IPS-18a (cell line): ENCODE results near the gene CNIH3.

Experiments
- H3K27ac ChIP-seq: one replicate; pipeline ENCODE4 v1.5.1; 2013; ENCODE audit warnings: low read length
- H3K27me3 ChIP-seq: one replicate; pipeline ENCODE4 v1.6.1; 2013; ENCODE audit warnings: mild to moderate bottlenecking, low read length; ENCODE audit not compliant: control insufficient read depth, insufficient read depth
- H3K36me3 ChIP-seq: one replicate; pipeline ENCODE4 v1.6.1; 2013; ENCODE audit warnings: low read depth, low read length; ENCODE audit not compliant: control insufficient read depth
- H3K4me1 ChIP-seq: one replicate; pipeline ENCODE4 v1.6.1; 2013; ENCODE audit warnings: low read depth, low read length; ENCODE audit not compliant: control insufficient read depth
- H3K4me3 ChIP-seq: one replicate; pipeline ENCODE4 v1.5.1; 2013; ENCODE audit warnings: low read length
- H3K9ac ChIP-seq: one replicate; pipeline ENCODE4 v1.6.1; 2013; ENCODE audit warnings: mild to moderate bottlenecking, low read length, moderate library complexity
- H3K9me3 ChIP-seq: one replicate; pipeline ENCODE4 v1.6.1; 2013; ENCODE audit warnings: low read depth, low read length; ENCODE audit not compliant: control insufficient read depth

The CNIH3 gene

DNA sequence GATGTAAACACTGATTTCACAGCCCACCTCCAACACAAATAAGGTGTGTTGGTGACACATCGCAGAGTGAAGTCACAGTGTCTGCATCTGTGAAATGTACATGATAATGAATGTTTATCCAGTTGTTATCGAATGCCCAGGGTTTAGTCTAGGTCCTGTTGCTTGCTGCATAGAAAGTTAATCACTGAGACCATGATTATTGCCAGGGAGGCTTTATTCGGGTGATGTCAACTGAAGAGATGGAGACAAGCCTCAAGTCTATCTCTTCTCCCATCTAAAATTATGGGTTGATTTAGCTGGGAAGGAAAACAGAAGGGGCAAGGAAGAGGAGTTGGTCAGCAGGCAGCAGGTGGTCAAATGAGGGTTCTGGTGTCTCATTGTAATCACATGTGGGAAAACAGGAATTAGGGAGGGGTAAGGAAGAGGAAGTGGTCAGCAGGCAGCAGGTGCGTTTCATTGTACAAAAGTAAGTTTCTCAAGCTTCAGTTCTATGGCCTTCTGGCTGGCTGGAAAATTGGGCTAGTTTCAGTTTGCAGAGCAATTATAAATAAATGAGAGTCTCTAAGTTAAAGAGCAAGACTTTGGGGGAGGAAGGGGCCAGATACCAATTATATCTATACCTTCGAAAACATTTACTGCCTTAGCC, 167.0 kb downstream of the CNIH3 start:
- H3K27me3 ChIP-seq = peaks cover 5% of the 10 kb centered on the region
- H3K9me3 ChIP-seq = no peaks in the 10 kb centered on the region
- H3K4me1 ChIP-seq = peaks cover 23% of the 10 kb centered on the region
- H3K9ac ChIP-seq = no peak overlapping the region
- H3K4me3 ChIP-seq = no peak overlapping the region
- H3K36me3 ChIP-seq = no peaks in the 10 kb centered on the region
- no peak overlapping the region for H3K27ac ChIP-seq

- Histone ChIP-seq H3K9me3 (no peaks in the 10 kb centered on the region), H3K27ac (no peak overlapping the region), H3K36me3 (no peaks in the 10 kb centered on the region), H3K27me3 (peaks cover 5% of the 10 kb centered on the region), H3K4me3 (no peak overlapping the region), H3K9ac (no peak overlapping the region), H3K4me1 (peaks cover 15% of the 10 kb centered on the region)
Observed at GRCh38 chr1:224784265-224785039, 168.3 kb downstream of the CNIH3 start.

- H3K9me3 ChIP-seq = no peaks in the 10 kb centered on the region
- no peak overlapping the region for H3K4me3 ChIP-seq
- peaks cover 5% of the 10 kb centered on the region for H3K27me3 ChIP-seq
- H3K36me3 ChIP-seq = no peaks in the 10 kb centered on the region
- no peak overlapping the region for H3K9ac ChIP-seq
- H3K27ac ChIP-seq = no peak overlapping the region
- peaks cover 14% of the 10 kb centered on the region for H3K4me1 ChIP-seq
Observed at GRCh38 chr1:224785040-224785328, 168.9 kb downstream of the CNIH3 start.

- Histone ChIP-seq H3K4me3 (no peak overlapping the region), H3K9me3 (no peaks in the 10 kb centered on the region), H3K9ac (no peak overlapping the region), H3K27me3 (peaks cover 5% of the 10 kb centered on the region), H3K36me3 (no peaks in the 10 kb centered on the region), H3K27ac (no peak overlapping the region), H3K4me1 (peaks cover 8% of the 10 kb centered on the region)
Observed at GRCh38 chr1:224785622-224786021, 169.5 kb downstream of the CNIH3 start.

DNA sequence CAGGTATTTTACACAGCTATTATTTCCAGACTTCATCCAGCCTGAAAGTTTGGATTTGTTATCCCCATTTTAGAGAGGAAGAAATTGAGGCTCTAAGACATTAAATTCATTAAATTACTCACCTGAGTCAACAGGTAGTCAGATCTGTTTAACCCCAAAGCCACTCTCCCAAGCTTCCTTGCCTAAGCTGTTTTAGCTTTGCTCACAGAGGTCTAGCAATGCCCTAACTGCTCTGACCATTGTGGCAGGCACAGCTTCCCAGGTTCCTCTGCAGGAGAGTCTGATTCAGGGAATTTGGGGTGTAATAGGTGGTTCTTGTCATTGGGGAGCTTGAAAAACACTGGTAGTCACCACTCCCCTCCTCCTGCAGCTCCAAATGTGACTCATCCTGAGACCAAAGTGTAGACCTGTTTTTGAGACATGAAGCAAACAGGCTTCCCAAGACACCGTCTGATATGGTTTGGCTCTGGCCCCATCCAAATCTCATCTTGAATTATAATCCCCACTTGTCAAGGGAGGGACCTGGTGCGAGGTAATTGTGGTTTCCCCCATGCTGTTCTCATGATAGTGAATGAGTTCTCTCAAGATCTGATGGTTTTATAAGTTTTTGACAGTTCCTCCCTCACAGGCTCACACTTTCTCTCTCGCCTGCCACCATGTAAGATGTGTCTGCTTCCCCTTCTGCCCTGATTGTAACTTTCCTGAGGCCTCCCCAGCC, 170.6 kb downstream of the CNIH3 start:
- Histone ChIP-seq H3K4me3 (no peak overlapping the region), H3K9me3 (no peaks in the 10 kb centered on the region), H3K27ac (no peak overlapping the region), H3K9ac (no peak overlapping the region), H3K4me1 (peaks cover 1% of the 10 kb centered on the region), H3K36me3 (no peaks in the 10 kb centered on the region), H3K27me3 (peaks cover 5% of the 10 kb centered on the region)

DNA sequence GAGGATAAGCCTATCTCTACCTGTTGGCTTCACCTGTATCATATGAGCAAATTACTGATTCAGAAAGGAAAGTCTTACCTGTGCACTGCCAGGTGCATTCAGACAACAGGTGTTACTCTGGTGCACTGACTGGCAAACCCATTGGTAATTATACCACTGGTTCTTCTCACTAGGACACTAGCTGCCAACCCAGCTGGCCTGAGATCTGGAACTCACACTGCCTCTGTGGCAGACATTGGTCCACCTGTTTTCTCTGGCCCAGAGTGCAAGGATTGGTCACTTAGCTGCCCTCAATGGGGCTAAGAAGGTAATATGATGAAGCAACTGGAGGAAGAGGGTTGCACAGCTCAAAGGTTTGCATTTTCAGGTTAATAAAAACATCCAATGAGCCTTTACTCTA, 173.2 kb downstream of the CNIH3 start:
- Histone ChIP-seq H3K27me3 (no peaks in the 10 kb centered on the region), H3K4me3 (no peak overlapping the region), H3K36me3 (no peaks in the 10 kb centered on the region), H3K9me3 (no peaks in the 10 kb centered on the region), H3K27ac (no peak overlapping the region), H3K9ac (no peak overlapping the region), H3K4me1 (no peaks in the 10 kb centered on the region)
